H9 (cell line): ENCODE results near the gene TXNL4A. TPM values are rescaled to one million over a fixed set of nuclear protein-coding genes. Genes with fewer than 3 reads are reported as not detected.

Source experiments
- DNase-seq: peaks from one replicate; pipeline ENCODE4 v3.0.0-alpha.2; 2017
- H2AFZ ChIP-seq: one replicate; pipeline ENCODE4 v1.6.1; 2013; ENCODE audit warnings: mild to moderate bottlenecking, low read length, control low read depth, moderate library complexity
- H2AK5ac ChIP-seq: 2 replicates; pipeline ENCODE4 v1.6.1; 2013; ENCODE audit warnings: low read length, control low read depth, mixed read lengths; ENCODE audit not compliant: insufficient read length
- H2BK120ac ChIP-seq: one replicate; pipeline ENCODE4 v1.6.1; 2013; ENCODE audit warnings: low read depth, mild to moderate bottlenecking, low read length, control low read depth, inconsistent platforms; ENCODE audit not compliant: poor library complexity, severe bottlenecking
- H2BK12ac ChIP-seq: 2 replicates; pipeline ENCODE4 v1.6.1; 2013; ENCODE audit warnings: low read length, control low read depth, mixed read lengths, low read depth; ENCODE audit not compliant: insufficient read length
- H2BK15ac ChIP-seq: 2 replicates; pipeline ENCODE4 v1.6.1; 2013; ENCODE audit warnings: low read depth, low read length, control low read depth
- H2BK20ac ChIP-seq: one replicate; pipeline ENCODE4 v1.6.1; 2013; ENCODE audit warnings: low read depth, mild to moderate bottlenecking, low read length, control low read depth, inconsistent platforms; ENCODE audit not compliant: poor library complexity, severe bottlenecking
- H2BK5ac ChIP-seq: 2 replicates; pipeline ENCODE4 v1.6.1; 2013; ENCODE audit warnings: low read length, control low read depth, mixed read lengths; ENCODE audit not compliant: insufficient read length
- H3K14ac ChIP-seq: 2 replicates; pipeline ENCODE4 v1.6.1; 2013; ENCODE audit warnings: low read length, control low read depth; ENCODE audit not compliant: insufficient read depth
- H3K18ac ChIP-seq: 2 replicates; pipeline ENCODE4 v1.6.1; 2013; ENCODE audit warnings: low read depth, mild to moderate bottlenecking, mixed read lengths, low read length, control low read depth; ENCODE audit not compliant: insufficient read length
- H3K23ac ChIP-seq: 2 replicates; pipeline ENCODE4 v1.6.1; 2013; ENCODE audit warnings: low read length, control low read depth, mixed read lengths, low read depth; ENCODE audit not compliant: insufficient read length
- H3K23me2 ChIP-seq: 2 replicates; pipeline ENCODE4 v1.6.1; 2013; ENCODE audit warnings: low read depth, mild to moderate bottlenecking, mixed read lengths, low read length, control low read depth; ENCODE audit not compliant: insufficient read length, poor library complexity, severe bottlenecking
- H3K27ac ChIP-seq: 2 replicates; pipeline ENCODE4 v1.5.1; 2013; ENCODE audit warnings: low read length, control low read depth, mixed read lengths, low read depth; ENCODE audit not compliant: insufficient read length
- H3K27me3 ChIP-seq: 2 replicates; pipeline ENCODE4 v1.6.1; 2013; ENCODE audit warnings: low read length, control low read depth, inconsistent platforms; ENCODE audit not compliant: insufficient read depth
- H3K4ac ChIP-seq: 2 replicates; pipeline ENCODE4 v1.6.1; 2013; ENCODE audit warnings: low read depth, mild to moderate bottlenecking, control low read depth, inconsistent platforms, low read length, moderate library complexity
- H3K4me1 ChIP-seq: 2 replicates; pipeline ENCODE4 v1.6.1; 2013; ENCODE audit warnings: low read length, control low read depth, inconsistent platforms; ENCODE audit not compliant: insufficient read depth
- H3K4me2 ChIP-seq: 2 replicates; pipeline ENCODE4 v1.6.1; 2013; ENCODE audit warnings: low read length, control low read depth, mixed read lengths; ENCODE audit not compliant: insufficient read length, insufficient read depth
- H3K56ac ChIP-seq: 2 replicates; pipeline ENCODE4 v1.6.1; 2013; ENCODE audit warnings: low read depth, mild to moderate bottlenecking, mixed read lengths, low read length, control low read depth; ENCODE audit not compliant: insufficient read length
- H3K79me1 ChIP-seq: 2 replicates; pipeline ENCODE4 v1.6.1; 2013; ENCODE audit warnings: low read depth, mild to moderate bottlenecking, moderate library complexity, low read length, control low read depth, inconsistent platforms; ENCODE audit not compliant: insufficient read depth, poor library complexity, severe bottlenecking
- H3K79me2 ChIP-seq: 2 replicates; pipeline ENCODE4 v1.6.1; 2013; ENCODE audit warnings: low read length, control low read depth, inconsistent platforms; ENCODE audit not compliant: insufficient read depth
- H3K9ac ChIP-seq: 2 replicates; pipeline ENCODE4 v1.6.1; 2013; ENCODE audit warnings: low read length, control low read depth, mixed read lengths; ENCODE audit not compliant: insufficient read length; ENCODE audit errors: extremely low read depth
- H3K9me3 ChIP-seq: one replicate; pipeline ENCODE4 v1.6.1; 2013; ENCODE audit warnings: low read depth, low read length, inconsistent platforms; ENCODE audit not compliant: control insufficient read depth
- H3T11ph ChIP-seq: one replicate; pipeline ENCODE4 v1.6.1; 2013; ENCODE audit warnings: mild to moderate bottlenecking, low read length, control low read depth, inconsistent platforms
- H4K20me1 ChIP-seq: one replicate; pipeline ENCODE4 v1.6.1; 2013; ENCODE audit not compliant: control insufficient read depth, insufficient read length, insufficient read depth
- H4K5ac ChIP-seq: 2 replicates; pipeline ENCODE4 v1.6.1; 2013; ENCODE audit warnings: low read depth, mild to moderate bottlenecking, mixed read lengths, low read length, control low read depth; ENCODE audit not compliant: insufficient read length
- H4K8ac ChIP-seq: replicated peaks from 2 replicates; pipeline ENCODE4 v1.6.1; 2013; ENCODE audit warnings: low read length, control low read depth, mixed read lengths, low read depth; ENCODE audit not compliant: insufficient read length
- H4K91ac ChIP-seq: 2 replicates; pipeline ENCODE4 v1.6.1; 2013; ENCODE audit warnings: low read depth, mild to moderate bottlenecking, moderate library complexity, mixed read lengths, low read length, control low read depth; ENCODE audit not compliant: insufficient read length
- H3K27ac Mint-ChIP-seq, 3 experiments: 2 replicates in 2 of 3; 3 replicates in 1 of 3; pipeline ENCODE4 v1.8.0; 2020 to 2021; ENCODE audit warnings: mixed read lengths in 3 of 3, mild to moderate bottlenecking in 1 of 3, moderate library complexity in 1 of 3
- H3K27me3 Mint-ChIP-seq: 2 replicates; pipeline ENCODE4 v1.8.0; 2021; ENCODE audit warnings: low read depth, mild to moderate bottlenecking, moderate library complexity, mixed read lengths
- H3K36me3 Mint-ChIP-seq, 3 experiments: 2 replicates in 2 of 3; 3 replicates in 1 of 3; pipeline ENCODE4 v1.8.0; 2020 to 2021; ENCODE audit warnings: low read depth in 3 of 3, mixed read lengths in 3 of 3; ENCODE audit not compliant: insufficient read depth in 1 of 3
- H3K4me1 Mint-ChIP-seq, 2 experiments: 2 replicates each; pipeline ENCODE4 v1.8.0; 2020; ENCODE audit warnings: mixed read lengths in 2 of 2
- H3K4me3 Mint-ChIP-seq, 2 experiments: 2 replicates in 1 of 2; 3 replicates in 1 of 2; pipeline ENCODE4 v1.8.0; 2020 to 2021; ENCODE audit warnings: mild to moderate bottlenecking in 2 of 2, mixed read lengths in 2 of 2, moderate library complexity in 1 of 2
- H3K9me3 Mint-ChIP-seq, 2 experiments: 2 replicates in 1 of 2; 3 replicates in 1 of 2; pipeline ENCODE4 v1.8.0; 2020; ENCODE audit warnings: mild to moderate bottlenecking in 2 of 2, mixed read lengths in 2 of 2, moderate library complexity in 1 of 2
- CTCF ChIP-seq: fragments of 200-600 bp; sonication (generic); conservative IDR thresholded peaks from 3 replicates; pipeline ENCODE4 v1.8.0; 2021; ENCODE audit warnings: antibody characterized with exemption, mild to moderate bottlenecking
- whole genome bisulfite sequencing: extraction: QIAGEN DNeasy Blood & Tissue Kit; methylation state at CpG from one replicate; pipeline ENCODE4 v1.1.7; 2013; ENCODE audit warnings: missing lambda C conversion rate, low lambda C conversion rate, mixed read lengths; ENCODE audit not compliant: insufficient read length; ENCODE audit errors: extremely low coverage; 5-methylcytosine and 5-hydroxymethylcytosine counted together
- total RNA-seq: library from RNA; stranded (reverse); gene quantifications from 2 replicates; pipeline ENCODE4 v1.2.1, GENCODE V29; 2021

Gene TXNL4A
- total RNA-seq, 1 experiment from 2014 or later = 163 TPM

- peaks cover 0 to 4% (median 0%) of the 10 kb centered on the region in 3 experiments; a peak in 1 of 7 replicates for H3K36me3 Mint-ChIP-seq
- no peaks in the 10 kb centered on the region for H3K9me3 Mint-ChIP-seq
- DNase-seq = peak; percentile 15
- H3K9ac ChIP-seq = no peak overlapping the region
- no peak overlapping the region for H3K4ac ChIP-seq
- TF ChIP-seq CTCF = no peak
- no peak overlapping the region for H3K14ac ChIP-seq
- H2BK20ac ChIP-seq = no peak overlapping the region
- no peak overlapping the region for H2BK15ac ChIP-seq
- H4K8ac ChIP-seq = no peak overlapping the region
- no peak overlapping the region for H2BK120ac ChIP-seq
- H4K20me1 ChIP-seq = no peaks in the 10 kb centered on the region
- H3K27me3 Mint-ChIP-seq = peaks cover 47% of the 10 kb centered on the region
- H3K4me3 Mint-ChIP-seq = peak overlapping the region in 1 of 2 experiments; percentile 83; a peak in 2 of 5 replicates
- no peak overlapping the region for H3T11ph ChIP-seq
- H2BK5ac ChIP-seq = no peak overlapping the region
- no peak overlapping the region for H2BK12ac ChIP-seq
- no peak overlapping the region for H3K18ac ChIP-seq
- H4K5ac ChIP-seq = no peak overlapping the region
- no peaks in the 10 kb centered on the region for H3K4me1 ChIP-seq
- H2AFZ ChIP-seq = no peak overlapping the region
- no peaks in the 10 kb centered on the region for H3K79me2 ChIP-seq
- H3K23me2 ChIP-seq = peaks cover 4% of the 10 kb centered on the region
- no CpG with 5 or more reads among the region's 23 CpGs for WGBS
- no peak overlapping the region for H3K27ac Mint-ChIP-seq
- no peak overlapping the region for H3K4me2 ChIP-seq
- H3K23ac ChIP-seq = no peak overlapping the region
- H3K4me1 Mint-ChIP-seq = peaks cover 9 to 29% of the 10 kb centered on the region in 2 experiments
- peaks cover 9% of the 10 kb centered on the region; the same call in 1 of the 2 replicates for H3K27me3 ChIP-seq
- no peaks in the 10 kb centered on the region for H3K9me3 ChIP-seq
- no peak overlapping the region for H3K27ac ChIP-seq
- no peak overlapping the region for H4K91ac ChIP-seq
- no peak overlapping the region for H3K56ac ChIP-seq
- H2AK5ac ChIP-seq = no peak overlapping the region
- H3K79me1 ChIP-seq = no peaks in the 10 kb centered on the region
Measured at GRCh38 chr18:79948719-79949411, 39.5 kb downstream of the TXNL4A start.
